HepG2 (cell line): Measurements from ENCODE around the gene PDCD10. TPM values are rescaled to one million over a fixed set of nuclear protein-coding genes. Genes with fewer than 3 reads are reported as not detected.

Experiments
- ATF4 ChIP-seq, 2 experiments: fragments of 450-650 bp in 1 of 2; sonication (generic) in 1 of 2; formaldehyde crosslinking; IDR thresholded peaks; 2 replicates each; pipeline versions ENCODE4 v1.5.0 to v1.8.0; 2020 to 2022; ENCODE audit warnings: mild to moderate bottlenecking in 1 of 2, missing genetic modification reagents in 1 of 2
- CREB3 ChIP-seq: sonication (generic); formaldehyde crosslinking; IDR thresholded peaks from 2 replicates; pipeline ENCODE4 v1.5.0; 2020; ENCODE audit warnings: missing genetic modification reagents
- CTCF ChIP-seq: sonication (generic); formaldehyde crosslinking; IDR thresholded peaks from 2 replicates; pipeline ENCODE4 v1.5.0; 2020; ENCODE audit warnings: mild to moderate bottlenecking, missing genetic modification reagents, moderate library complexity
- MEIS2 ChIP-seq: sonication (generic); formaldehyde crosslinking; IDR thresholded peaks from 2 replicates; pipeline ENCODE4 v1.9.0; 2021; ENCODE audit warnings: mild to moderate bottlenecking, missing genetic modification reagents
- NR2C2 ChIP-seq: sonication (generic); formaldehyde crosslinking; IDR thresholded peaks from 2 replicates; pipeline ENCODE4 v1.4.0; 2020; ENCODE audit warnings: missing genetic modification reagents, mild to moderate bottlenecking, moderate library complexity, borderline replicate concordance
- PAF1 ChIP-seq: IDR thresholded peaks from 2 replicates; pipeline ENCODE4 v1.6.1; 2016; ENCODE audit warnings: missing genetic modification reagents, missing compliant biosample characterization
- ZFP62 ChIP-seq: sonication (generic); formaldehyde crosslinking; IDR thresholded peaks from 2 replicates; pipeline ENCODE4 v1.4.0; 2020; ENCODE audit warnings: missing genetic modification reagents
- ZNF274 ChIP-seq: sonication (generic); formaldehyde crosslinking; IDR thresholded peaks from 2 replicates; pipeline ENCODE4 v1.5.1; 2020; ENCODE audit warnings: mild to moderate bottlenecking, missing genetic modification reagents
- ZNF343 ChIP-seq: sonication (generic); formaldehyde crosslinking; IDR thresholded peaks from 2 replicates; pipeline ENCODE4 v1.4.0; 2020; ENCODE audit warnings: mild to moderate bottlenecking, missing genetic modification reagents
- ZNF446 ChIP-seq: sonication (generic); formaldehyde crosslinking; IDR thresholded peaks from 2 replicates; pipeline ENCODE4 v1.5.0; 2020; ENCODE audit warnings: mild to moderate bottlenecking, missing genetic modification reagents
- ZNF747 ChIP-seq: sonication (generic); formaldehyde crosslinking; IDR thresholded peaks from 2 replicates; pipeline ENCODE4 v1.8.1; 2023; ENCODE audit warnings: missing genetic modification reagents, mild to moderate bottlenecking, borderline replicate concordance
- polyA plus RNA-seq, 8 experiments: library from polyadenylated mRNA; depleted of rRNA in 3 of 8; stranded (reverse) in 7 of 8; unstranded in 1 of 8; fragments of >200 nt; fragmentation: Illumina TruSeq in 4 of 8; extraction: Trizol in 4 of 8; gene quantifications; 2 replicates each; pipeline versions ENCODE4 v1.2.1 to v1.2.3, GENCODE V29; 2011 to 2016; ENCODE audit warnings: low read depth in 4 of 8, missing spikeins in 1 of 8, mixed read lengths in 1 of 8; ENCODE audit not compliant: insufficient read depth in 1 of 8
- total RNA-seq, 5 experiments: library from RNA; depleted of rRNA; stranded (reverse); fragments of >200 nt; fragmentation: Illumina TruSeq; extraction: Trizol; gene quantifications; 2 replicates each; pipeline ENCODE4 v1.2.3, GENCODE V29; 2016; ENCODE audit warnings: low read depth in 1 of 5
- TF ChIP-seq, protein P1 (sequence below): sonication (generic); formaldehyde crosslinking; IDR thresholded peaks from 2 replicates; pipeline ENCODE4 v1.4.0; 2020; ENCODE audit warnings: missing genetic modification reagents, mild to moderate bottlenecking, borderline replicate concordance
- TF ChIP-seq, protein P2 (sequence below): sonication (generic); formaldehyde crosslinking; IDR thresholded peaks from 2 replicates; pipeline ENCODE4 v1.5.0; 2020; ENCODE audit warnings: mild to moderate bottlenecking, missing genetic modification reagents
- TF ChIP-seq, protein P3 (sequence below): sonication (generic); formaldehyde crosslinking; conservative IDR thresholded peaks from 2 replicates; pipeline ENCODE4 v1.5.0; 2020; ENCODE audit warnings: missing genetic modification reagents

The PDCD10 gene
- total and polyA plus RNA-seq, 2 of the 13 experiments (the other 11 are each of a cell fraction or from before 2014, with no cell fraction given), result 48.5 to 53.9 TPM

DNA sequence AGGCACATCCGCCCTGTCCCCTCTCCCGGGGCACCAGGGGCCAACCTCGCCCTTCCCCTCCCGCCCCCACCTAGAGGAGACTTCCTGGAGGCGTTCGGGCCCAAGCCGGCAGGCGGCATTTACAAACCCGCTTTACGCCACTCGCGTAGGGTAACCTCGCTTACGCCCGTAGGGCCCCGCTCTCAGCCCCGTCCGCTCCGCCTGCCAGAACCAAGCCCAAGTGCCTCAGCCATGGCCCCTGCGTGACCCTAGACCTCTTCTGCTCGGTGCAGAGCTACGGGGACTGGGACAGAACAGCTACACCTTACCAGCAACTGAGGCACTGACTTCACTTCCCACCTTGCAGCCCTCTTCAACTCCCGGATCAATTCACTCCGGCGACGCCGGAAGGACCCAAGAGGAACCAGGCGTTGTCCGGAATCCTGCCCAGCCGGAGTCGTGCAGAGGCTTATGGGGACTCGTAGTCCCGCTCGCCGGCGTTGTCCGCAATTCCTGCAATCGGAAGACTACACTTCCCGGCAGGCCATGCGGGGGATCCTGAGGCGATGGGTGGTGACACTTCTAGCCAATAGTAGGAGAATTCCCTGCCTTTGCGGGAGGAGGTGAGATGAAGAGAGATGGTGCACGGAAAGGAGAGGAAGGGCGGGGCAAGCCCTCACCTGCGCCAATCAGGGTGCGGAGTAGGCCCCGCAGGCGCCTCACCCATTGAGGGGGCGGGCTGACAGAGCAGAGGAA, at the start of gene PDCD10 (continued):
- no peak for TF ChIP-seq ZNF343 (CRISPR knock-in tag)
- TF ChIP-seq, protein P1, sequence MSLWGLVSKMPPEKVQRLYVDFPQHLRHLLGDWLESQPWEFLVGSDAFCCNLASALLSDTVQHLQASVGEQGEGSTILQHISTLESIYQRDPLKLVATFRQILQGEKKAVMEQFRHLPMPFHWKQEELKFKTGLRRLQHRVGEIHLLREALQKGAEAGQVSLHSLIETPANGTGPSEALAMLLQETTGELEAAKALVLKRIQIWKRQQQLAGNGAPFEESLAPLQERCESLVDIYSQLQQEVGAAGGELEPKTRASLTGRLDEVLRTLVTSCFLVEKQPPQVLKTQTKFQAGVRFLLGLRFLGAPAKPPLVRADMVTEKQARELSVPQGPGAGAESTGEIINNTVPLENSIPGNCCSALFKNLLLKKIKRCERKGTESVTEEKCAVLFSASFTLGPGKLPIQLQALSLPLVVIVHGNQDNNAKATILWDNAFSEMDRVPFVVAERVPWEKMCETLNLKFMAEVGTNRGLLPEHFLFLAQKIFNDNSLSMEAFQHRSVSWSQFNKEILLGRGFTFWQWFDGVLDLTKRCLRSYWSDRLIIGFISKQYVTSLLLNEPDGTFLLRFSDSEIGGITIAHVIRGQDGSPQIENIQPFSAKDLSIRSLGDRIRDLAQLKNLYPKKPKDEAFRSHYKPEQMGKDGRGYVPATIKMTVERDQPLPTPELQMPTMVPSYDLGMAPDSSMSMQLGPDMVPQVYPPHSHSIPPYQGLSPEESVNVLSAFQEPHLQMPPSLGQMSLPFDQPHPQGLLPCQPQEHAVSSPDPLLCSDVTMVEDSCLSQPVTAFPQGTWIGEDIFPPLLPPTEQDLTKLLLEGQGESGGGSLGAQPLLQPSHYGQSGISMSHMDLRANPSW (CRISPR knock-in tag), result peak; percentile 50; the same call in 1 of the 2 replicates
- TF ChIP-seq ATF4 (CRISPR knock-in tag; IDR thresholded peaks at IDR 0.05), result peak in 1 of 2 experiments; percentile 50; a peak in 1 of 4 replicates
- no peak for TF ChIP-seq ZNF446
- TF ChIP-seq, protein P2, sequence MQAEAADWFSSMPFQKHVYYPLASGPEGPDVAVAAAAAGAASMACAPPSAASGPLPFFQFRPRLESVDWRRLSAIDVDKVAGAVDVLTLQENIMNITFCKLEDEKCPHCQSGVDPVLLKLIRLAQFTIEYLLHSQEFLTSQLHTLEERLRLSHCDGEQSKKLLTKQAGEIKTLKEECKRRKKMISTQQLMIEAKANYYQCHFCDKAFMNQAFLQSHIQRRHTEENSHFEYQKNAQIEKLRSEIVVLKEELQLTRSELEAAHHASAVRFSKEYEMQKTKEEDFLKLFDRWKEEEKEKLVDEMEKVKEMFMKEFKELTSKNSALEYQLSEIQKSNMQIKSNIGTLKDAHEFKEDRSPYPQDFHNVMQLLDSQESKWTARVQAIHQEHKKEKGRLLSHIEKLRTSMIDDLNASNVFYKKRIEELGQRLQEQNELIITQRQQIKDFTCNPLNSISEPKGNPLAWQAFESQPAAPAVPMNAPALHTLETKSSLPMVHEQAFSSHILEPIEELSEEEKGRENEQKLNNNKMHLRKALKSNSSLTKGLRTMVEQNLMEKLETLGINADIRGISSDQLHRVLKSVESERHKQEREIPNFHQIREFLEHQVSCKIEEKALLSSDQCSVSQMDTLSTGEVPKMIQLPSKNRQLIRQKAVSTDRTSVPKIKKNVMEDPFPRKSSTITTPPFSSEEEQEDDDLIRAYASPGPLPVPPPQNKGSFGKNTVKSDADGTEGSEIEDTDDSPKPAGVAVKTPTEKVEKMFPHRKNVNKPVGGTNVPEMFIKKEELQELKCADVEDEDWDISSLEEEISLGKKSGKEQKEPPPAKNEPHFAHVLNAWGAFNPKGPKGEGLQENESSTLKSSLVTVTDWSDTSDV (CRISPR knock-in tag), result no peak
- TF ChIP-seq CTCF (CRISPR knock-in tag), result 0 out of 2 replicates have a peak, but pooled peaks have one; percentile 12
- TF ChIP-seq ZNF274 (CRISPR knock-in tag), result no peak
- no peak for TF ChIP-seq ZFP62 (CRISPR knock-in tag)
- TF ChIP-seq ZNF747 (CRISPR knock-in tag), result 0 out of 2 replicates have a peak, but pooled peaks have one; percentile 63
- TF ChIP-seq NR2C2 (CRISPR knock-in tag), result peak; percentile 88; the same call in 1 of the 2 replicates
- no peak for TF ChIP-seq PAF1 (CRISPR knock-in tag)
- TF ChIP-seq CREB3 (CRISPR knock-in tag), result no peak
- TF ChIP-seq, protein P3, sequence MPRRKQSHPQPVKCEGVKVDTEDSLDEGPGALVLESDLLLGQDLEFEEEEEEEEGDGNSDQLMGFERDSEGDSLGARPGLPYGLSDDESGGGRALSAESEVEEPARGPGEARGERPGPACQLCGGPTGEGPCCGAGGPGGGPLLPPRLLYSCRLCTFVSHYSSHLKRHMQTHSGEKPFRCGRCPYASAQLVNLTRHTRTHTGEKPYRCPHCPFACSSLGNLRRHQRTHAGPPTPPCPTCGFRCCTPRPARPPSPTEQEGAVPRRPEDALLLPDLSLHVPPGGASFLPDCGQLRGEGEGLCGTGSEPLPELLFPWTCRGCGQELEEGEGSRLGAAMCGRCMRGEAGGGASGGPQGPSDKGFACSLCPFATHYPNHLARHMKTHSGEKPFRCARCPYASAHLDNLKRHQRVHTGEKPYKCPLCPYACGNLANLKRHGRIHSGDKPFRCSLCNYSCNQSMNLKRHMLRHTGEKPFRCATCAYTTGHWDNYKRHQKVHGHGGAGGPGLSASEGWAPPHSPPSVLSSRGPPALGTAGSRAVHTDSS (CRISPR knock-in tag), result no peak; the same call in 1 of the 2 replicates
- no peak for TF ChIP-seq MEIS2 (CRISPR knock-in tag)
